Naive thymus-derived CD8-positive, alpha-beta T cell (primary cell): Measurements from ENCODE around the gene CXCL17. TPM values are rescaled to one million over a fixed set of nuclear protein-coding genes. Genes with fewer than 3 reads are reported as not detected.
A peak's percentile ranks its signal among the peaks of the same experiment; 100 is the strongest.

Source experiments
- ATAC-seq, 2 donors: fragments of 150-1000 bp; cut with Tn5 transposase in 1 of 2; sonication (Bioruptor Pico), chemical (Tn5 transposase) in 1 of 2; 1 replicate in 1 of 2; 2 replicates in 1 of 2; pipeline ENCODE4 v1.10.0; 2021; ENCODE audit warnings: mild to moderate bottlenecking in 2 of 2, moderate library complexity in 2 of 2
- POLR2A ChIA-PET: fragments of 350-600 bp; sonication (Branson Sonifier 250); formaldehyde crosslinking; loops from one replicate; lab custom pipeline; 2021; ENCODE audit warnings: antibody characterized with exemption; lab: Charles Lee
- DNase-seq, 10 donors: peaks; one replicate each; pipeline versions ENCODE4 v3.0.0 to v3.0.0-alpha.2; 2020 to 2022
- H3K27ac Mint-ChIP-seq, 10 donors: one replicate each; pipeline ENCODE4 v1.8.0; 2020 to 2022; ENCODE audit warnings: mild to moderate bottlenecking in 10 of 10, mixed read lengths in 10 of 10, moderate library complexity in 4 of 10, inconsistent platforms in 1 of 10
- H3K27me3 Mint-ChIP-seq, 5 donors: one replicate each; pipeline ENCODE4 v1.8.0; 2021 to 2022; ENCODE audit warnings: mixed read lengths in 5 of 5
- H3K36me3 Mint-ChIP-seq, 3 donors: one replicate each; pipeline ENCODE4 v1.8.0; 2020 to 2022; ENCODE audit warnings: mixed read lengths in 3 of 3, mild to moderate bottlenecking in 2 of 3, inconsistent platforms in 1 of 3
- H3K4me1 Mint-ChIP-seq, 4 donors: one replicate each; pipeline ENCODE4 v1.8.0; 2021 to 2022; ENCODE audit warnings: mixed read lengths in 4 of 4
- H3K4me3 Mint-ChIP-seq, 10 donors: one replicate each; pipeline ENCODE4 v1.8.0; 2020 to 2022; ENCODE audit warnings: mild to moderate bottlenecking in 10 of 10, mixed read lengths in 10 of 10, moderate library complexity in 6 of 10, inconsistent platforms in 1 of 10
- H3K9me3 Mint-ChIP-seq, 9 donors: one replicate each; pipeline ENCODE4 v1.8.0; 2020 to 2022; ENCODE audit warnings: mixed read lengths in 9 of 9, mild to moderate bottlenecking in 3 of 9, inconsistent platforms in 1 of 9, moderate library complexity in 1 of 9
- polyA plus RNA-seq, 3 donors: library from polyadenylated mRNA; unstranded; fragments of 300-500 nt; fragmentation: Illumina TruSeq; gene quantifications; one replicate each; pipeline ENCODE4 v1.2.3, GENCODE V29; 2021
- total RNA-seq, 8 experiments: library from RNA in 2 of 8; stranded (reverse) in 2 of 8; gene quantifications; one replicate each; pipeline ENCODE4 v1.2.3 and lab custom pipeline; 2021 to 2026

Gene CXCL17
- total and polyA plus RNA-seq, 5 experiments from 2014 or later, result not detected

- no peaks in the 10 kb centered on the region for H3K9me3 Mint-ChIP-seq
- peak; percentile 48 to 84 (median 64) for DNase-seq
- H3K4me1 Mint-ChIP-seq, result peaks cover 33 to 50% (median 45%) of the 10 kb centered on the region in 4 donors
- H3K4me3 Mint-ChIP-seq, result peak overlapping the region in 5 of 10 donors; percentile 0 to 70 (median 34)
- ATAC-seq, result peak; percentile 10 to 22
- no peaks in the 10 kb centered on the region for H3K27me3 Mint-ChIP-seq
- peak overlapping the region in 5 of 10 donors; percentile 8 to 86 (median 50) for H3K27ac Mint-ChIP-seq
- peaks cover 0 to 18% (median 0%) of the 10 kb centered on the region in 3 donors for H3K36me3 Mint-ChIP-seq
- POLR2A ChIA-PET, result interaction anchor here (0.7 to 1.7 kb wide), 4 partner anchors 8 to 23 kb away, joined by 3 to 7 read pairs (median 4); no protein-coding TSS in a partner anchor
Observed at GRCh38 chr19:42420055-42420544, 22.6 kb downstream of the CXCL17 start.

- DNase-seq (peak in 1 of 10 donors; percentile 31), ATAC-seq (no peak)
- Mint-ChIP-seq H3K27ac (no peak overlapping the region), H3K36me3 (peaks cover 0 to 24% (median 0%) of the 10 kb centered on the region in 3 donors), H3K4me3 (no peak overlapping the region), H3K27me3 (no peaks in the 10 kb centered on the region), H3K9me3 (no peaks in the 10 kb centered on the region), H3K4me1 (peaks cover 30 to 46% (median 41%) of the 10 kb centered on the region in 4 donors)
- POLR2A ChIA-PET, result interaction anchor here (0.7 to 1.6 kb wide), 2 partner anchors 8 to 19 kb away, joined by 4 to 7 read pairs; no protein-coding TSS in a partner anchor
Observed at GRCh38 chr19:42419309-42419708, 23.4 kb downstream of the CXCL17 start.

DNA sequence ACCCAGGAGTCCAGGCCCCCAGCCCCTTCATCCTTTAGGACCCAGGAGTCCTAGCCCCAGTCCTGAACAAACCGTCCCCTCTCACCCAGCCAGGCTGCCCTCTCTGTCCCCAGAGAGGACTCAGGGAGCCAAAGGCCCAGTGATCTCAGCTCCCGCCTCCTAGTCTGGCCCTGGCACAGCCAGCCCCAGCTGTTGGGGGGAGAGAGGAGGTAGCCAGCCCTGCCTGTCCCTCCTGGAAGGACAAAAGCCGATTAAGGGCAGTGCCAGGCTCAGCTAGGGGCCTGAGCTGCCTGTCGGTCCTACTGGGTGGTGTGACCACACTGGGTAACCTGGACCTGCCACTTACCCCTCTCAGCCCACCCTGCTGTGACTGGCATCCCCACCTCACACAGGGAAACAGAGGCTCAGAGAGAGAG, 30.1 kb downstream of the CXCL17 start:
- no peak overlapping the region for H3K27ac Mint-ChIP-seq
- H3K27me3 Mint-ChIP-seq, result no peaks in the 10 kb centered on the region
- peaks cover 0 to 35% (median 0%) of the 10 kb centered on the region in 3 donors for H3K36me3 Mint-ChIP-seq
- H3K9me3 Mint-ChIP-seq, result no peaks in the 10 kb centered on the region
- POLR2A ChIA-PET, result no interaction called here
- H3K4me1 Mint-ChIP-seq, result peaks cover 1 to 17% (median 11%) of the 10 kb centered on the region in 4 donors
- ATAC-seq (no peak), DNase-seq (peak in 1 of 10 donors; percentile 52)
- H3K4me3 Mint-ChIP-seq, result no peak overlapping the region

- DNase-seq (peak in 1 of 10 donors; percentile 19), ATAC-seq (no peak)
- POLR2A ChIA-PET, result interaction anchor here (0.6 kb wide), 1 partner anchor 88 kb away, joined by 3 read pairs; no protein-coding TSS in a partner anchor
- peaks cover 1 to 17% (median 11%) of the 10 kb centered on the region in 4 donors for H3K4me1 Mint-ChIP-seq
- H3K36me3 Mint-ChIP-seq, result peaks cover 0 to 35% (median 0%) of the 10 kb centered on the region in 3 donors
- peak overlapping the region in 3 of 10 donors; percentile 23 to 62 (median 56) for H3K27ac Mint-ChIP-seq
- no peaks in the 10 kb centered on the region for H3K9me3 Mint-ChIP-seq
- no peak overlapping the region for H3K4me3 Mint-ChIP-seq
- H3K27me3 Mint-ChIP-seq, result no peaks in the 10 kb centered on the region
Observed at GRCh38 chr19:42412227-42412626, 30.5 kb downstream of the CXCL17 start.

GRCh38 chr19:42411581-42412178, 31.1 kb downstream of the CXCL17 start:
- peaks cover 0 to 39% (median 0%) of the 10 kb centered on the region in 3 donors for H3K36me3 Mint-ChIP-seq

GRCh38 chr19:42410371-42410770, 32.4 kb downstream of the CXCL17 start:
- Mint-ChIP-seq H3K4me1 (peaks cover 1 to 17% (median 11%) of the 10 kb centered on the region in 4 donors), H3K36me3 (peaks cover 0 to 41% (median 0%) of the 10 kb centered on the region in 3 donors), H3K9me3 (no peaks in the 10 kb centered on the region), H3K27ac (no peak overlapping the region), H3K4me3 (no peak overlapping the region), H3K27me3 (no peaks in the 10 kb centered on the region)
- ATAC-seq (no peak), DNase-seq (peak in 1 of 10 donors; percentile 9)
- POLR2A ChIA-PET, result no interaction called here

More at GRCh38 chr19:42411581-42412178, 31.1 kb downstream of the CXCL17 start:
- Mint-ChIP-seq H3K27ac (peak overlapping the region in 5 of 10 donors; percentile 23 to 79 (median 56)), H3K4me1 (peaks cover 1 to 17% (median 11%) of the 10 kb centered on the region in 4 donors), H3K4me3 (no peak overlapping the region), H3K9me3 (no peaks in the 10 kb centered on the region), H3K27me3 (no peaks in the 10 kb centered on the region)
- ATAC-seq (no peak), DNase-seq (peak in 1 of 10 donors; percentile 13)
- POLR2A ChIA-PET, result interaction anchor here (0.6 kb wide), 1 partner anchor 88 kb away, joined by 3 read pairs; no protein-coding TSS in a partner anchor

DNA sequence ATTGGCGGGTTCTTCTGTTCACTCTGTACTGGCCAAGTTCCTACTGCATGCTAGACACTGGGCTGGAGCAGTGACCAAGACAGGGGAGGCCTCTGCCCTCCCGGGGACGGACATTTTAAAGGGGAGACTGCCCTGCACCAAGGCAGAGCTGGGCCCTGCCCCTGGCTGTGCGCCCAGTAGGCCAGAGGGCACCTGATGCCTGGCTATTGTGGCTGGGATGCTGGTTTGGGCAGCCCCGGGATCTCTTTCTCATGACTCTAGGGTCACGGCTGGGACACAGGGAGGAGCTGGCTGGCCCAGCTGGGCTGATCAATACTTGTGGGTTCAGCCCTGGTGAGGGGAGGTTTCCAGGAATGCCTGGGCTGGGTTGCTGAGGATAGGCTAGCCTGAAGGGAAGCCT, 33.3 kb downstream of the CXCL17 start:
- peaks cover 1 to 17% (median 11%) of the 10 kb centered on the region in 4 donors for H3K4me1 Mint-ChIP-seq
- no peaks in the 10 kb centered on the region for H3K9me3 Mint-ChIP-seq
- POLR2A ChIA-PET, result interaction anchor here (0.7 kb wide), 1 partner anchor 656 kb away, joined by 3 read pairs; no protein-coding TSS in a partner anchor
- H3K4me3 Mint-ChIP-seq, result no peak overlapping the region
- peaks cover 0 to 39% (median 0%) of the 10 kb centered on the region in 3 donors for H3K36me3 Mint-ChIP-seq
- DNase-seq (peak in 1 of 10 donors; percentile 36), ATAC-seq (no peak)
- peak overlapping the region in 3 of 10 donors; percentile 18 to 55 (median 52) for H3K27ac Mint-ChIP-seq
- H3K27me3 Mint-ChIP-seq, result no peaks in the 10 kb centered on the region

DNA sequence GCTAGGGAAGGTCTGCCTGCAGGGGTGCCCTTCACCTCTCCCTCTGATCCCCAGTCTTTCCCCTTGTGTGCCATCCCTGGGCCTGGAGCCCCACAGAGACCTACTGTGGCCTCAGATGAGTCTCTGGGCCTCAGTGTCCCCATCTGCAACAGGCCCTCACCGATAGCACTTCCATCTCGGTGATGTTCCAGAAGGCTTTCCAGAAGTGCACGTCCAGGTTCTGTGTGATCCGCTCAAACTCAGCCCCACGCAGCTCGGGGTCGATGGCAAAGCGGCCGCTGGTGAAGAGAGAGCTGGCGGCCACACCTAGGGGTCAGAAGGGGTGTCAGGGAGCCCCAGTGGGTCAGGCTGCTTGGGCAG, 35.0 kb downstream of the CXCL17 start:
- Mint-ChIP-seq H3K9me3 (no peaks in the 10 kb centered on the region), H3K27ac (peak overlapping the region in 1 of 10 donors; percentile 51), H3K36me3 (peaks cover 0 to 33% (median 0%) of the 10 kb centered on the region in 3 donors)

GRCh38 chr19:42407085-42407815, 35.5 kb downstream of the CXCL17 start:
- H3K27ac Mint-ChIP-seq, result no peak overlapping the region
- no peaks in the 10 kb centered on the region for H3K27me3 Mint-ChIP-seq
- no peaks in the 10 kb centered on the region for H3K9me3 Mint-ChIP-seq
- DNase-seq, result peak in 1 of 10 donors; percentile 58
- H3K4me1 Mint-ChIP-seq, result peaks cover 0 to 21% (median 16%) of the 10 kb centered on the region in 4 donors
- no peak for ATAC-seq
- POLR2A ChIA-PET, result interaction anchor here (0.5 kb wide), 1 partner anchor 273 kb away, joined by 3 read pairs; no protein-coding TSS in a partner anchor
- peaks cover 0 to 35% (median 0%) of the 10 kb centered on the region in 3 donors for H3K36me3 Mint-ChIP-seq
- H3K4me3 Mint-ChIP-seq, result no peak overlapping the region

More for the DNA sequence above, 35.0 kb downstream of the CXCL17 start:
- POLR2A ChIA-PET, result no interaction called here
- Mint-ChIP-seq H3K4me3 (no peak overlapping the region), H3K27me3 (no peaks in the 10 kb centered on the region), H3K4me1 (peaks cover 0 to 18% (median 12%) of the 10 kb centered on the region in 4 donors)
- ATAC-seq (no peak), DNase-seq (peak in 1 of 10 donors; percentile 60)

DNA sequence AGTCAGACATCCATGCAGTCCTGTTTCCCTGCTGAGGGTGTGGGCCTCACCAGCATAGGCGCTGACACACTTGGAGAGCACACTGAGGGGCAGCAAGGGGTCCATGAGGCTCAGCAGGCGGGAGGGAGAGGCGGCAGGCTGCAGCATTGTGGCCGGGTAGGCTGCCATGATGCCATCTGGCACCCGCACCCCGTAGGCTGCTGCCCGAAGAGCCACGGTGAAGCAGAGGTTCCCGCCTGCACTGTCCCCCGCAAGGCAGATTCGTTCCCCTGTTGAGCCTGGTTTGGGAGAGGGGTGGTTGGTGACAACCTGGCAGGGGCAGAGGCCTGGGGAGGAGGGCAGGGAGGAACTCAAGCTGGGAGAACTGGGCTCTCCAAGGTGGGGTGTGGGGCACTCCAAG, 36.6 kb downstream of the CXCL17 start:
- ATAC-seq, result no peak
- DNase-seq, result no peak
- POLR2A ChIA-PET, result no interaction called here
- Mint-ChIP-seq H3K36me3 (peaks cover 0 to 33% (median 0%) of the 10 kb centered on the region in 3 donors), H3K4me1 (peaks cover 3 to 29% (median 21%) of the 10 kb centered on the region in 4 donors), H3K27me3 (no peaks in the 10 kb centered on the region), H3K9me3 (no peaks in the 10 kb centered on the region), H3K27ac (peak overlapping the region in 3 of 10 donors; percentile 29 to 65 (median 31)), H3K4me3 (no peak overlapping the region)

DNA sequence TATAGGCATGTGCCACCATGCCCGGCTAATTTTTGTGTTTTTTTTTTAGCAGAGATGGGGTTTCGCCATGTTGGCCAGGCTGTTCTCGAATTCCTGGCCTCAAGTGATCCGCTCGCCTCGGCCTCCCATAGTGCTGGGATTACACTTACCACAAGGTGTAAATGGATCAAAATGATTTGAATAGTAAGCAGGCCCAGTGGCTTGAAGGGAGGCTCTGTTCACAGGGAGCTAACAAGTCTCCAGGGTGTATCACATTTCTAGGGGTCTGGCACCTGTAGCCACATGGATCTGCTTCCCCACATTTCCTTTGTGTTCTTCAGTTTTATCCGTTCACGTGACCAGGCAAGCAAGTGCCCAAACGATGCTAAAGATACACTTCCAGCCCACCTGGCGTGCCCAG, 39.2 kb downstream of the CXCL17 start:
- Mint-ChIP-seq H3K27me3 (no peaks in the 10 kb centered on the region), H3K9me3 (no peaks in the 10 kb centered on the region), H3K4me1 (peaks cover 20 to 48% (median 34%) of the 10 kb centered on the region in 4 donors), H3K27ac (peak overlapping the region in 2 of 10 donors; percentile 37 to 45), H3K36me3 (peaks cover 0 to 26% (median 0%) of the 10 kb centered on the region in 3 donors), H3K4me3 (peak overlapping the region in 2 of 10 donors; percentile 4 to 87)
- POLR2A ChIA-PET, result no interaction called here
- DNase-seq, result no peak
- no peak for ATAC-seq
